Lower leg skin (tissue), 3 donors: ENCODE data around the gene MED27.

ENCODE experiments used
- POLR2A ChIP-seq, 2 donors: fragments of 450-650 bp; IDR thresholded peaks; one replicate each; pipeline ENCODE4 v1.6.1; 2016 to 2017; ENCODE audit warnings: antibody characterized with exemption in 2 of 2, mild to moderate bottlenecking in 1 of 2, moderate library complexity in 1 of 2
- TF ChIP-seq, protein P1 (sequence below), 3 donors: fragments of 450-650 bp; IDR thresholded peaks; one replicate each; pipeline ENCODE4 v1.5.1; 2016; ENCODE audit warnings: antibody characterized with exemption in 3 of 3, mild to moderate bottlenecking in 3 of 3, moderate library complexity in 2 of 3

DNA sequence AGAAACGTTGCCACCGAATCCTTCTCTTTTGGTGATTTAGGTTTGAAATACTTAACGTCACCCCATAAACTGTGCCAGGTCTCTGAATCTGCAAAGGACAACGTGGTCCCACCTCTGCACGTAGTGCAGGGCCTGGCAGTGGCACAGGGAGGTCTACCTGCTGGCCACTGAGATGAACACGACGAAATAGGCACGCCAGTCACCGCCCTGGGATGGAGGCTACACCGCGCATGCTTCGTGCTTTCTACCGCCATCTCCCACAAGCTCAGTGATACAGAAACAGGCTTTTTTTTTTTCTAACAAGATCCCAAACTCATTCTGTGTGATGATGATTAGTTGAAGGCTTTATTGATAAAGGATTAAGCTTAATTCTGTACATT is 199.8 kb downstream of the MED27 start:
- TF ChIP-seq POLR2A (IDR thresholded peaks at IDR 0.05) = no peak
- TF ChIP-seq, protein P1, sequence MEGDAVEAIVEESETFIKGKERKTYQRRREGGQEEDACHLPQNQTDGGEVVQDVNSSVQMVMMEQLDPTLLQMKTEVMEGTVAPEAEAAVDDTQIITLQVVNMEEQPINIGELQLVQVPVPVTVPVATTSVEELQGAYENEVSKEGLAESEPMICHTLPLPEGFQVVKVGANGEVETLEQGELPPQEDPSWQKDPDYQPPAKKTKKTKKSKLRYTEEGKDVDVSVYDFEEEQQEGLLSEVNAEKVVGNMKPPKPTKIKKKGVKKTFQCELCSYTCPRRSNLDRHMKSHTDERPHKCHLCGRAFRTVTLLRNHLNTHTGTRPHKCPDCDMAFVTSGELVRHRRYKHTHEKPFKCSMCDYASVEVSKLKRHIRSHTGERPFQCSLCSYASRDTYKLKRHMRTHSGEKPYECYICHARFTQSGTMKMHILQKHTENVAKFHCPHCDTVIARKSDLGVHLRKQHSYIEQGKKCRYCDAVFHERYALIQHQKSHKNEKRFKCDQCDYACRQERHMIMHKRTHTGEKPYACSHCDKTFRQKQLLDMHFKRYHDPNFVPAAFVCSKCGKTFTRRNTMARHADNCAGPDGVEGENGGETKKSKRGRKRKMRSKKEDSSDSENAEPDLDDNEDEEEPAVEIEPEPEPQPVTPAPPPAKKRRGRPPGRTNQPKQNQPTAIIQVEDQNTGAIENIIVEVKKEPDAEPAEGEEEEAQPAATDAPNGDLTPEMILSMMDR (IDR thresholded peaks at IDR 0.05) = no peak
